HEK293 (cell line): Measurements from ENCODE around the gene SPATA4.

Experiments
- CTCF ChIA-PET: fragments of 350-600 bp; formaldehyde crosslinking; extraction: SDS; loops from one replicate; lab custom pipeline; 2021; ENCODE audit warnings: antibody characterized with exemption; lab: Yijun Ruan, JAX
- POLR2A ChIA-PET: fragments of 300-600 bp; formaldehyde crosslinking; extraction: SDS; loops from one replicate; lab custom pipeline; 2020; ENCODE audit warnings: antibody characterized with exemption, inconsistent platforms; lab: Yijun Ruan, JAX
- H3K27ac ChIP-seq: fragments of 200-500 bp; sonication (Bioruptor generic); 2 replicates; pipeline ENCODE4 v1.5.1; 2014; ENCODE audit warnings: low read depth, low read length, control low read depth, inconsistent platforms; ENCODE audit errors: extremely low read depth
- H3K36me3 ChIP-seq, 2 experiments: fragments of 200-500 bp in 1 of 2; sonication (Bioruptor generic) in 1 of 2; 1 replicate in 1 of 2; 2 replicates in 1 of 2; pipeline ENCODE4 v1.5.1; 2014 to 2017; ENCODE audit warnings: inconsistent platforms in 2 of 2, low read length in 2 of 2; ENCODE audit not compliant: control insufficient read depth in 2 of 2, insufficient read depth in 1 of 2
- H3K4me1 ChIP-seq: fragments of 200-500 bp; sonication (Bioruptor generic); 2 replicates; pipeline ENCODE4 v1.5.1; 2014; ENCODE audit warnings: mild to moderate bottlenecking, low read length, inconsistent platforms; ENCODE audit not compliant: control insufficient read depth, insufficient read depth
- H3K4me3 ChIP-seq: 2 replicates; pipeline ENCODE4 v1.5.1; 2011; ENCODE audit warnings: low read depth, mild to moderate bottlenecking, control low read depth, low read length, moderate library complexity
- H3K9me3 ChIP-seq: fragments of 200-500 bp; sonication (Bioruptor generic); 2 replicates; pipeline ENCODE4 v1.5.1; 2014; ENCODE audit warnings: low read depth, low read length, inconsistent platforms; ENCODE audit not compliant: control insufficient read depth, insufficient read depth
- AEBP2 ChIP-seq: fragments of 450-650 bp; formaldehyde crosslinking; IDR thresholded peaks from 2 replicates; pipeline ENCODE4 v1.5.1; 2016; ENCODE audit warnings: missing biosample characterization, missing genetic modification characterization, borderline replicate concordance
- MYNN ChIP-seq: fragments of 450-650 bp; formaldehyde crosslinking; IDR thresholded peaks from 2 replicates; pipeline ENCODE4 v1.5.1; 2016; ENCODE audit warnings: missing biosample characterization, missing genetic modification characterization, borderline replicate concordance
- MZF1 ChIP-seq: fragments of 450-650 bp; formaldehyde crosslinking; IDR thresholded peaks from 2 replicates; pipeline ENCODE4 v1.5.1; 2017; ENCODE audit warnings: missing biosample characterization, missing genetic modification characterization, borderline replicate concordance
- PRDM10 ChIP-seq: fragments of 450-650 bp; formaldehyde crosslinking; IDR thresholded peaks from 2 replicates; pipeline ENCODE4 v1.5.1; 2016; ENCODE audit warnings: missing biosample characterization, missing genetic modification characterization
- YY1 ChIP-seq: fragments of 450-650 bp; formaldehyde crosslinking; IDR thresholded peaks from 2 replicates; pipeline ENCODE4 v1.5.1; 2018; ENCODE audit warnings: missing biosample characterization, missing genetic modification characterization
- ZBTB26 ChIP-seq: fragments of 450-650 bp; formaldehyde crosslinking; optimal IDR thresholded peaks from 2 replicates; pipeline ENCODE3; 2016; ENCODE audit warnings: missing biosample characterization, mild to moderate bottlenecking, missing genetic modification characterization
- ZFP41 ChIP-seq: fragments of 450-650 bp; formaldehyde crosslinking; IDR thresholded peaks from 2 replicates; pipeline ENCODE4 v1.5.1; 2016; ENCODE audit warnings: missing biosample characterization, missing genetic modification characterization, borderline replicate concordance
- ZNF138 ChIP-seq: fragments of 450-650 bp; formaldehyde crosslinking; IDR thresholded peaks from 2 replicates; pipeline ENCODE4 v1.5.1; 2016; ENCODE audit warnings: missing biosample characterization, missing genetic modification characterization, borderline replicate concordance
- ZNF146 ChIP-seq: fragments of 450-650 bp; formaldehyde crosslinking; IDR thresholded peaks from 2 replicates; pipeline ENCODE4 v1.5.1; 2016; ENCODE audit warnings: missing biosample characterization, missing genetic modification characterization
- ZNF214 ChIP-seq: fragments of 450-650 bp; formaldehyde crosslinking; IDR thresholded peaks from 2 replicates; pipeline ENCODE4 v1.5.1; 2017; ENCODE audit warnings: missing biosample characterization, mild to moderate bottlenecking, missing genetic modification characterization, borderline replicate concordance
- ZNF280D ChIP-seq: fragments of 450-650 bp; formaldehyde crosslinking; IDR thresholded peaks from 2 replicates; pipeline ENCODE4 v1.5.1; 2016; ENCODE audit warnings: missing biosample characterization, missing genetic modification characterization
- ZNF350 ChIP-seq: fragments of 450-650 bp; formaldehyde crosslinking; IDR thresholded peaks from 2 replicates; pipeline ENCODE4 v1.5.0; 2017; ENCODE audit warnings: missing biosample characterization, mild to moderate bottlenecking, missing genetic modification characterization
- ZNF404 ChIP-seq: fragments of 450-650 bp; formaldehyde crosslinking; IDR thresholded peaks from 2 replicates; pipeline ENCODE4 v1.5.1; 2017; ENCODE audit warnings: missing biosample characterization, missing genetic modification characterization
- ZNF529 ChIP-seq: fragments of 450-650 bp; formaldehyde crosslinking; IDR thresholded peaks from 2 replicates; pipeline ENCODE4 v1.5.1; 2017; ENCODE audit warnings: missing genetic modification characterization, missing biosample characterization; ENCODE audit not compliant: insufficient replicate concordance
- ZNF610 ChIP-seq: fragments of 450-650 bp; formaldehyde crosslinking; IDR thresholded peaks from 2 replicates; pipeline ENCODE4 v1.5.1; 2016; ENCODE audit warnings: missing biosample characterization, missing genetic modification characterization, borderline replicate concordance
- ZNF707 ChIP-seq: fragments of 450-650 bp; formaldehyde crosslinking; IDR thresholded peaks from 2 replicates; pipeline ENCODE4 v1.5.1; 2016; ENCODE audit warnings: missing biosample characterization, missing genetic modification characterization
- ZSCAN18 ChIP-seq: fragments of 450-650 bp; formaldehyde crosslinking; IDR thresholded peaks from 2 replicates; pipeline ENCODE4 v1.5.1; 2016; ENCODE audit warnings: missing biosample characterization, missing genetic modification characterization

SPATA4 gene

GRCh38 chr4:176150704-176151103 is 44.7 kb downstream of the SPATA4 start:
- POLR2A ChIA-PET, result no interaction called here
- H3K27ac ChIP-seq, result no peak overlapping the region
- CTCF ChIA-PET, result interaction anchor here (0.5 to 2.3 kb wide), 10 partner anchors 25 to 940 kb away, joined by 3 to 21 read pairs (median 4); no protein-coding TSS in a partner anchor

More at GRCh38 chr4:176150704-176151103, 44.7 kb downstream of the SPATA4 start:
- H3K9me3 ChIP-seq, result no peaks in the 10 kb centered on the region
- H3K4me1 ChIP-seq, result no peaks in the 10 kb centered on the region
- TF ChIP-seq ZNF404 (tag by site-specific recombination) (no peak), YY1 (tag by site-specific recombination) (no peak), MYNN (no peak), ZNF214 (no peak), ZNF350 (tag by site-specific recombination) (no peak), ZNF280D (no peak), ZSCAN18 (no peak), ZNF610 (no peak), ZNF146 (tag by site-specific recombination) (no peak), ZNF529 (no peak), ZNF707 (tag by site-specific recombination) (no peak), ZNF138 (tag by site-specific recombination) (no peak), MZF1 (tag by site-specific recombination) (no peak), AEBP2 (tag by site-specific recombination) (no peak), ZFP41 (tag by site-specific recombination) (no peak), ZBTB26 (tag by site-specific recombination) (no peak), PRDM10 (tag by site-specific recombination) (no peak)
- no peaks in the 10 kb centered on the region; a peak in 1 of 3 replicates for H3K36me3 ChIP-seq
- no peak overlapping the region for H3K4me3 ChIP-seq
